Liver (tissue), 9 donors: Measurements from ENCODE around the gene TMEM18. TPM values are rescaled to one million over a fixed set of nuclear protein-coding genes. Genes with fewer than 3 reads are reported as not detected.

Source experiments
- DNase-seq: peaks from one replicate; pipeline ENCODE4 v3.0.0-alpha.2; 2017; ENCODE audit warnings: low spot score
- H3K27ac ChIP-seq, 2 donors: one replicate each; pipeline ENCODE4 v1.7.0; 2013; ENCODE audit warnings: inconsistent platforms in 2 of 2, low read length in 2 of 2, control low read depth in 1 of 2, low read depth in 1 of 2, mild to moderate bottlenecking in 1 of 2
- H3K27me3 ChIP-seq, 4 donors: one replicate each; pipeline versions ENCODE4 v1.6.1 to v1.7.0; 2013; ENCODE audit warnings: low read length in 3 of 4, inconsistent platforms in 1 of 4, mild to moderate bottlenecking in 1 of 4, moderate library complexity in 1 of 4; ENCODE audit not compliant: control insufficient read depth in 4 of 4, insufficient read depth in 4 of 4
- H3K36me3 ChIP-seq, 4 donors: one replicate each; pipeline versions ENCODE4 v1.6.1 to v1.7.0; 2013; ENCODE audit warnings: low read length in 3 of 4, mild to moderate bottlenecking in 3 of 4, low read depth in 1 of 4, moderate library complexity in 1 of 4; ENCODE audit not compliant: control insufficient read depth in 4 of 4, insufficient read depth in 3 of 4
- H3K4me1 ChIP-seq, 4 donors: one replicate each; pipeline versions ENCODE4 v1.6.1 to v1.7.0; 2013; ENCODE audit warnings: low read length in 3 of 4, mild to moderate bottlenecking in 3 of 4, moderate library complexity in 1 of 4; ENCODE audit not compliant: control insufficient read depth in 4 of 4, insufficient read depth in 4 of 4
- H3K4me3 ChIP-seq, 3 donors: one replicate each; pipeline versions ENCODE4 v1.6.1 to v1.7.0; 2013; ENCODE audit warnings: low read length in 3 of 3, control low read depth in 1 of 3, low read depth in 1 of 3, mild to moderate bottlenecking in 1 of 3
- H3K9ac ChIP-seq, 2 donors: one replicate each; pipeline ENCODE4 v1.7.0; 2013; ENCODE audit warnings: low read length in 2 of 2, mild to moderate bottlenecking in 2 of 2, moderate library complexity in 2 of 2, control low read depth in 1 of 2, low read depth in 1 of 2
- H3K9me3 ChIP-seq, 4 donors: one replicate each; pipeline versions ENCODE4 v1.6.1 to v1.7.0; 2013; ENCODE audit warnings: low read length in 3 of 4; ENCODE audit not compliant: control insufficient read depth in 4 of 4
- EGR1 ChIP-seq, 2 donors: IDR thresholded peaks; 2 replicates each; pipeline ENCODE4 v1.6.1; 2016 to 2018; ENCODE audit warnings: antibody characterized with exemption in 2 of 2, low read depth in 2 of 2
- FOXA1 ChIP-seq: IDR thresholded peaks from 2 replicates; pipeline ENCODE4 v1.6.1; 2016; ENCODE audit warnings: antibody characterized with exemption
- FOXA2 ChIP-seq: IDR thresholded peaks from 2 replicates; pipeline ENCODE4 v1.6.1; 2016; ENCODE audit warnings: antibody characterized with exemption
- GABPA ChIP-seq, 2 donors: IDR thresholded peaks in 1 of 2; conservative IDR thresholded peaks in 1 of 2; 2 replicates each; pipeline ENCODE4 v1.6.1; 2016; ENCODE audit warnings: antibody characterized with exemption in 2 of 2, mild to moderate bottlenecking in 1 of 2, moderate library complexity in 1 of 2
- HNF4A ChIP-seq, 2 donors: conservative IDR thresholded peaks; 2 replicates each; pipeline ENCODE4 v1.6.1; 2016; ENCODE audit warnings: antibody characterized with exemption in 2 of 2, mild to moderate bottlenecking in 2 of 2
- HNF4G ChIP-seq: IDR thresholded peaks from 2 replicates; pipeline ENCODE4 v1.6.1; 2016; ENCODE audit warnings: antibody characterized with exemption
- JUND ChIP-seq, 2 donors: IDR thresholded peaks; 2 replicates each; pipeline ENCODE4 v1.6.1; 2016; ENCODE audit warnings: antibody characterized with exemption in 2 of 2
- NR2F2 ChIP-seq: IDR thresholded peaks from 2 replicates; pipeline ENCODE4 v1.6.1; 2016; ENCODE audit warnings: antibody characterized with exemption
- RAD21 ChIP-seq, 2 donors: IDR thresholded peaks; 2 replicates each; pipeline ENCODE4 v1.6.1; 2016; ENCODE audit warnings: antibody characterized with exemption in 2 of 2, mild to moderate bottlenecking in 2 of 2
- RXRA ChIP-seq, 2 donors: IDR thresholded peaks; 2 replicates each; pipeline ENCODE4 v1.6.1; 2017 to 2018; ENCODE audit warnings: antibody characterized with exemption in 2 of 2, mild to moderate bottlenecking in 1 of 2
- SP1 ChIP-seq: IDR thresholded peaks from 2 replicates; pipeline ENCODE4 v1.6.1; 2018; ENCODE audit warnings: antibody characterized with exemption, mild to moderate bottlenecking
- TAF1 ChIP-seq: conservative IDR thresholded peaks from 2 replicates; pipeline ENCODE4 v1.6.1; 2016; ENCODE audit warnings: antibody characterized with exemption, mild to moderate bottlenecking
- YY1 ChIP-seq: IDR thresholded peaks from 2 replicates; pipeline ENCODE4 v1.6.1; 2016; ENCODE audit warnings: antibody characterized with exemption, mild to moderate bottlenecking
- WGBS: extraction: QIAGEN DNeasy Blood & Tissue Kit; methylation state at CpG from one replicate; pipeline ENCODE4 v1.1.7; 2013; 5-methylcytosine and 5-hydroxymethylcytosine counted together
- polyA plus RNA-seq, 2 donors: library from polyadenylated mRNA; stranded (reverse) in 1 of 2; unstranded in 1 of 2; fragments of 200-250 nt in 1 of 2; fragments of >200 nt in 1 of 2; fragmentation: Nextera tagmentation in 1 of 2; extraction: Ambion mirVana in 1 of 2; gene quantifications; one replicate each; pipeline versions ENCODE4 v1.2.1 to v1.2.3, GENCODE V29; 2013 to 2015
- total RNA-seq, 2 donors: library from RNA; depleted of rRNA; stranded (reverse); fragments of >200 nt; gene quantifications; one replicate each; pipeline ENCODE4 v1.2.3, GENCODE V29; 2014
- TF ChIP-seq, protein P1 (sequence below): IDR thresholded peaks from 2 replicates; pipeline ENCODE4 v1.6.1; 2016; ENCODE audit warnings: antibody characterized with exemption
- TF ChIP-seq, protein P2 (sequence below): IDR thresholded peaks from 2 replicates; pipeline ENCODE4 v1.6.1; 2016; ENCODE audit warnings: antibody characterized with exemption
- TF ChIP-seq, protein P3 (sequence below): fragments of 150-350 bp; IDR thresholded peaks from 2 replicates; pipeline ENCODE4 v1.5.1; 2017; ENCODE audit warnings: improper control_type of control experiment, low read depth, low read length; ENCODE audit not compliant: missing input control
- TF ChIP-seq, protein P4 (sequence below): IDR thresholded peaks from 2 replicates; pipeline ENCODE4 v1.6.1; 2016; ENCODE audit warnings: antibody characterized with exemption, mild to moderate bottlenecking
- TF ChIP-seq, protein P5 (sequence below): IDR thresholded peaks from 2 replicates; pipeline ENCODE4 v1.6.1; 2016; ENCODE audit warnings: antibody characterized with exemption
- donor health status: healthy.
- donor health status: healthy.
- donor health status: healthy.
- donor health status: healthy.
- donor health status: healthy.

TMEM18 gene
- total and polyA plus RNA-seq, 4 donors: 8.4 to 29.3 (median 10.9) TPM

DNA sequence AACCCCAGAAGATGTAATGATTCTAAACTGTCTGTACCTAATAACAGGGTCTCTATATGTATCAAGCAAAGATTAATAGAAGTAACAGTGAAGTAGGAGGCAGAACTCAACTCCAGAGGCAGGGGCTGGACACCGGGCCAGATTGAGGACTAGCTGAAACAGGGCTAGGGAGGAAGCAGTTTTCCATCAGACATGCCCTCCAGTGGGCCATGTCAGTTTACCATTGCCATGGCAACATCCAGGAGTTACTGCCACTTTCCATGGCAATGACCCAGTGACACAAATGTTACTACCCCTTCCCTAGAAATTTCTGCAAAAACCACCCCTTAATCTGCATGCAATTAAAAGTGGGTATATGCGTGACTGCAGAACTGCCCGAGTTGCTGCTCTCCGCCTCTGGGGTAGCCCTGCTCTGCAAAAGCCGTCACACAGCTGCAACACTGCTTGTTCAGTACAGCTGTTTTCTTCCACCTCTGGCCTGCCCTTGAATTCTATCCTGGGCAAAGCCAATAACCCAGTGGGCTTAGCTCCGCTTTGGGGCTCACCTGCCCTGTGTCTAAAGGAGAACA, 58.7 kb downstream of the TMEM18 start:
- no peaks in the 10 kb centered on the region for H3K4me1 ChIP-seq
- H3K9me3 ChIP-seq: peaks cover 0 to 7% (median 1%) of the 10 kb centered on the region in 4 donors
- H3K4me3 ChIP-seq: no peak overlapping the region
- H3K27ac ChIP-seq: no peak overlapping the region
- H3K36me3 ChIP-seq: no peaks in the 10 kb centered on the region
- H3K9ac ChIP-seq: no peak overlapping the region
- TF ChIP-seq, protein P1, sequence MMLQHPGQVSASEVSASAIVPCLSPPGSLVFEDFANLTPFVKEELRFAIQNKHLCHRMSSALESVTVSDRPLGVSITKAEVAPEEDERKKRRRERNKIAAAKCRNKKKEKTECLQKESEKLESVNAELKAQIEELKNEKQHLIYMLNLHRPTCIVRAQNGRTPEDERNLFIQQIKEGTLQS: no peak
- no peak for TF ChIP-seq TAF1
- no peak for TF ChIP-seq GABPA (IDR thresholded peaks at IDR 0.05 in 1 of 2, conservative IDR thresholded peaks at IDR 0.05 in 1 of 2)
- no peak for TF ChIP-seq RXRA (IDR thresholded peaks at IDR 0.05)
- TF ChIP-seq, protein P2, sequence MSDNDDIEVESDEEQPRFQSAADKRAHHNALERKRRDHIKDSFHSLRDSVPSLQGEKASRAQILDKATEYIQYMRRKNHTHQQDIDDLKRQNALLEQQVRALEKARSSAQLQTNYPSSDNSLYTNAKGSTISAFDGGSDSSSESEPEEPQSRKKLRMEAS: no peak
- TF ChIP-seq, protein P3, sequence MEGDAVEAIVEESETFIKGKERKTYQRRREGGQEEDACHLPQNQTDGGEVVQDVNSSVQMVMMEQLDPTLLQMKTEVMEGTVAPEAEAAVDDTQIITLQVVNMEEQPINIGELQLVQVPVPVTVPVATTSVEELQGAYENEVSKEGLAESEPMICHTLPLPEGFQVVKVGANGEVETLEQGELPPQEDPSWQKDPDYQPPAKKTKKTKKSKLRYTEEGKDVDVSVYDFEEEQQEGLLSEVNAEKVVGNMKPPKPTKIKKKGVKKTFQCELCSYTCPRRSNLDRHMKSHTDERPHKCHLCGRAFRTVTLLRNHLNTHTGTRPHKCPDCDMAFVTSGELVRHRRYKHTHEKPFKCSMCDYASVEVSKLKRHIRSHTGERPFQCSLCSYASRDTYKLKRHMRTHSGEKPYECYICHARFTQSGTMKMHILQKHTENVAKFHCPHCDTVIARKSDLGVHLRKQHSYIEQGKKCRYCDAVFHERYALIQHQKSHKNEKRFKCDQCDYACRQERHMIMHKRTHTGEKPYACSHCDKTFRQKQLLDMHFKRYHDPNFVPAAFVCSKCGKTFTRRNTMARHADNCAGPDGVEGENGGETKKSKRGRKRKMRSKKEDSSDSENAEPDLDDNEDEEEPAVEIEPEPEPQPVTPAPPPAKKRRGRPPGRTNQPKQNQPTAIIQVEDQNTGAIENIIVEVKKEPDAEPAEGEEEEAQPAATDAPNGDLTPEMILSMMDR: no peak
- no peak for TF ChIP-seq EGR1 (IDR thresholded peaks at IDR 0.05; ENCODE audit: low read depth in 2 of 2)
- TF ChIP-seq HNF4A (conservative IDR thresholded peaks at IDR 0.05): no peak
- TF ChIP-seq NR2F2: no peak
- TF ChIP-seq, protein P4, sequence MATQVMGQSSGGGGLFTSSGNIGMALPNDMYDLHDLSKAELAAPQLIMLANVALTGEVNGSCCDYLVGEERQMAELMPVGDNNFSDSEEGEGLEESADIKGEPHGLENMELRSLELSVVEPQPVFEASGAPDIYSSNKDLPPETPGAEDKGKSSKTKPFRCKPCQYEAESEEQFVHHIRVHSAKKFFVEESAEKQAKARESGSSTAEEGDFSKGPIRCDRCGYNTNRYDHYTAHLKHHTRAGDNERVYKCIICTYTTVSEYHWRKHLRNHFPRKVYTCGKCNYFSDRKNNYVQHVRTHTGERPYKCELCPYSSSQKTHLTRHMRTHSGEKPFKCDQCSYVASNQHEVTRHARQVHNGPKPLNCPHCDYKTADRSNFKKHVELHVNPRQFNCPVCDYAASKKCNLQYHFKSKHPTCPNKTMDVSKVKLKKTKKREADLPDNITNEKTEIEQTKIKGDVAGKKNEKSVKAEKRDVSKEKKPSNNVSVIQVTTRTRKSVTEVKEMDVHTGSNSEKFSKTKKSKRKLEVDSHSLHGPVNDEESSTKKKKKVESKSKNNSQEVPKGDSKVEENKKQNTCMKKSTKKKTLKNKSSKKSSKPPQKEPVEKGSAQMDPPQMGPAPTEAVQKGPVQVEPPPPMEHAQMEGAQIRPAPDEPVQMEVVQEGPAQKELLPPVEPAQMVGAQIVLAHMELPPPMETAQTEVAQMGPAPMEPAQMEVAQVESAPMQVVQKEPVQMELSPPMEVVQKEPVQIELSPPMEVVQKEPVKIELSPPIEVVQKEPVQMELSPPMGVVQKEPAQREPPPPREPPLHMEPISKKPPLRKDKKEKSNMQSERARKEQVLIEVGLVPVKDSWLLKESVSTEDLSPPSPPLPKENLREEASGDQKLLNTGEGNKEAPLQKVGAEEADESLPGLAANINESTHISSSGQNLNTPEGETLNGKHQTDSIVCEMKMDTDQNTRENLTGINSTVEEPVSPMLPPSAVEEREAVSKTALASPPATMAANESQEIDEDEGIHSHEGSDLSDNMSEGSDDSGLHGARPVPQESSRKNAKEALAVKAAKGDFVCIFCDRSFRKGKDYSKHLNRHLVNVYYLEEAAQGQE: no peak
- TF ChIP-seq FOXA2: no peak
- TF ChIP-seq, protein P5, sequence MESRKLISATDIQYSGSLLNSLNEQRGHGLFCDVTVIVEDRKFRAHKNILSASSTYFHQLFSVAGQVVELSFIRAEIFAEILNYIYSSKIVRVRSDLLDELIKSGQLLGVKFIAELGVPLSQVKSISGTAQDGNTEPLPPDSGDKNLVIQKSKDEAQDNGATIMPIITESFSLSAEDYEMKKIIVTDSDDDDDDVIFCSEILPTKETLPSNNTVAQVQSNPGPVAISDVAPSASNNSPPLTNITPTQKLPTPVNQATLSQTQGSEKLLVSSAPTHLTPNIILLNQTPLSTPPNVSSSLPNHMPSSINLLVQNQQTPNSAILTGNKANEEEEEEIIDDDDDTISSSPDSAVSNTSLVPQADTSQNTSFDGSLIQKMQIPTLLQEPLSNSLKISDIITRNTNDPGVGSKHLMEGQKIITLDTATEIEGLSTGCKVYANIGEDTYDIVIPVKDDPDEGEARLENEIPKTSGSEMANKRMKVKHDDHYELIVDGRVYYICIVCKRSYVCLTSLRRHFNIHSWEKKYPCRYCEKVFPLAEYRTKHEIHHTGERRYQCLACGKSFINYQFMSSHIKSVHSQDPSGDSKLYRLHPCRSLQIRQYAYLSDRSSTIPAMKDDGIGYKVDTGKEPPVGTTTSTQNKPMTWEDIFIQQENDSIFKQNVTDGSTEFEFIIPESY: no peak
- TF ChIP-seq FOXA1: no peak
- TF ChIP-seq JUND (IDR thresholded peaks at IDR 0.05): no peak
- no peak for TF ChIP-seq RAD21 (IDR thresholded peaks at IDR 0.05)
- no peak for TF ChIP-seq HNF4G
- no peak for TF ChIP-seq YY1
- TF ChIP-seq SP1: no peak
- DNase-seq: no peak
- WGBS: 80% methylated on average over 6 of the region's 6 CpGs
- H3K27me3 ChIP-seq: no peaks in the 10 kb centered on the region
